Mucosa of rectum (tissue), 2 donors: ENCODE data around the gene KAZALD1.

ENCODE experiments used
- H3K27ac ChIP-seq, 2 donors: one replicate each; pipeline ENCODE4 v1.7.0; 2013; ENCODE audit warnings: inconsistent platforms in 2 of 2, low read depth in 2 of 2, low read length in 2 of 2
- H3K27me3 ChIP-seq, 2 donors: one replicate each; pipeline ENCODE4 v1.7.0; 2013; ENCODE audit warnings: low read length in 2 of 2; ENCODE audit not compliant: control insufficient read depth in 2 of 2, insufficient read depth in 2 of 2
- H3K36me3 ChIP-seq, 2 donors: one replicate each; pipeline ENCODE4 v1.7.0; 2013; ENCODE audit warnings: low read length in 2 of 2; ENCODE audit not compliant: control insufficient read depth in 2 of 2, insufficient read depth in 2 of 2
- H3K4me1 ChIP-seq, 2 donors: one replicate each; pipeline ENCODE4 v1.7.0; 2013; ENCODE audit warnings: low read length in 2 of 2, mild to moderate bottlenecking in 1 of 2; ENCODE audit not compliant: control insufficient read depth in 2 of 2, insufficient read depth in 2 of 2
- H3K4me3 ChIP-seq, 2 donors: one replicate each; pipeline ENCODE4 v1.7.0; 2013; ENCODE audit warnings: low read length in 2 of 2
- H3K9ac ChIP-seq, 2 donors: one replicate each; pipeline ENCODE4 v1.7.0; 2013; ENCODE audit warnings: low read length in 2 of 2, low read depth in 1 of 2, mild to moderate bottlenecking in 1 of 2
- H3K9me3 ChIP-seq, 2 donors: one replicate each; pipeline ENCODE4 v1.7.0; 2013; ENCODE audit warnings: low read length in 2 of 2; ENCODE audit not compliant: control insufficient read depth in 2 of 2
- donor health status: healthy.
- donor health status: Normal muscosa, but diverticular disease.

KAZALD1 gene

DNA sequence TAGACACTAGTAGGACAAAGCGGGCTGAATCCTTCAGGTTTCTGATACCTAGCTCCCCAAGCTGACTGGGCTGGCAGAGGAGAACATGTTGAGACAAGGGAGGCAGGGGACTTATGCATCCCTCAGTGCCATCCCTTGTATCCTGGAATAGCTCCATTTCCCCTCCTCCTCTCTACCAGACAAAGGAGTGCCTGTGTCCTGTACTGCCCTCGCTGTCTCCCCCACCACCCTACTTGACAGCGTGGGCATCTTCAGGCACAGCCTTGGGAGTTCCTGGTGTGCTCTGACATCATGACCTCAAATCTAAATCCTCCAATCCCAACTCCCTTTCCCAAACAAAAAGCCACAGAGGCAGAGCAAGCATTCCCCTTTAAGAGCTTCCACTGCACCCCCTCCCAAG is 21.7 kb upstream of the KAZALD1 start:
- H3K36me3 ChIP-seq, result peaks cover 21 to 37% of the 10 kb centered on the region in 2 donors
- no peak overlapping the region for H3K9ac ChIP-seq
- peaks cover 20 to 23% of the 10 kb centered on the region in 2 donors for H3K4me1 ChIP-seq
- no peak overlapping the region for H3K27ac ChIP-seq
- no peak overlapping the region for H3K4me3 ChIP-seq
- no peaks in the 10 kb centered on the region for H3K9me3 ChIP-seq
- H3K27me3 ChIP-seq, result no peaks in the 10 kb centered on the region

DNA sequence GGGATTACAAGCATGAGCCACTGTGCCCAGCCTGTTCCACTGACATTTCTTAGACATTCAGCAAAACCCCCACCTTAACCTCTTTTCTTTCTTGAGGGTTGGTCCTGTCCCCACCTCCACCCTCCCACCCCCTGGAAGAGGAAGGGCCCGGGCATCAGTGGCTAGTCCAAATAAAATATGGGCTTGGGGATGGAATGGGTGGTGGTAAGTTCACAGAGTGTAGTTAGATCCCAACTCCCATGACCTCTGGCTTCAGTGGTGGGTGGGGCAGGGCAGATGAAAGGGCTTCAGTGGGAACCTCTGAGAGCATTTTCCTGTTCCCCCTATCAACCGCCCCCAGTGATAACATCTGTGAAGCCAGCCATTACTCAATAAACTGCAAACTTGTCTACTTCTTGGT is 20.9 kb upstream of the KAZALD1 start:
- no peak overlapping the region for H3K27ac ChIP-seq

DNA sequence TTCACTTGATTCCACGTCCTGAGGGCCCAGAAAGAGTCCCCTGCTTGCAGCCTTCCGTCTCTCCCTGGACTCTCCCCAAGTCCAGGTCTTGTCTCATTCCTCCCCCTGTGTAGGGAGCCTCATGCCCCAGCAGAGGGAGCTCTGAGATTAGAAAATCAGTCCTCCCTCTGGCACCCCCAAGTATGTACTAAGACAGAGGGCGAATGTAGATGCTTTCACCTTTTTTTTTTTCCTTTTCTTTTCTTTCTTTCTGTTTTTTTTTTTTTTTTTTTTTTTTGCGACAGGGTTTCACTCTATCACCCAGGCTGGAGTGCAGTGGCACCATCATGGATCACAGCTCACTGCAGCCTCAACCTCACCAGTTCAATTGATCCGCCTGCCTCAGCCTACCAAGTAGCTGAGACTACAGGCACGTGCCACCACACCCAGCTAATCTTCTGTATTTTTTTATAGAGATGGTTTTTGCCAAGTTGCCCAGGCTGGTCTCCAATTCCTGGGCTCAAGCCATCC is 20.5 kb upstream of the KAZALD1 start:
- Histone ChIP-seq H3K4me3 (no peak overlapping the region), H3K4me1 (peaks cover 20 to 23% of the 10 kb centered on the region in 2 donors), H3K9me3 (no peaks in the 10 kb centered on the region), H3K27ac (peak overlapping the region in 1 of 2 donors; percentile 11), H3K9ac (no peak overlapping the region), H3K27me3 (no peaks in the 10 kb centered on the region), H3K36me3 (peaks cover 16 to 28% of the 10 kb centered on the region in 2 donors)

More for the DNA sequence above, 20.9 kb upstream of the KAZALD1 start:
- Histone ChIP-seq H3K9me3 (no peaks in the 10 kb centered on the region), H3K4me1 (peaks cover 20 to 23% of the 10 kb centered on the region in 2 donors), H3K4me3 (no peak overlapping the region), H3K27me3 (no peaks in the 10 kb centered on the region), H3K36me3 (peaks cover 19 to 31% of the 10 kb centered on the region in 2 donors), H3K9ac (no peak overlapping the region)

DNA sequence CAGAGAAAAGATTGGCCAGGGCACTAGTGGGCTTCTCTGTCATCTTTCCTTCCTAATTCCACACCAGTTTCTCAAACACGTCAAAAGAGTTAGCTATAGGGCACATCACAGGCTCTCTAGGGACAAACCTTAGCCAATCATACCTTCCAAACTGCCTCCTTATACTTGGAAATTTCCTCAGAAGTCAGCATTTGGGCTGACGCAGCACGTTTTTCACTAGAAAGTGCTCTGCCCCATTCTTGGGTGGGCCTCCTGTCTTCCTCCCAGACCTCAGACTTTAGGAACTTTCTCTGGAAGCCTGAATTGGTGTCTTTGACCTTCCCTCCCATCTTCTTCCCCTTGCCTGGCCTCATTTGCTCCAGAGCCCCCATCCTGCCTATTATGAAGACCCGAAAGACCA is 19.7 kb upstream of the KAZALD1 start:
- Histone ChIP-seq H3K4me1 (peaks cover 20 to 23% of the 10 kb centered on the region in 2 donors), H3K27ac (peak overlapping the region; percentile 96), H3K36me3 (peaks cover 10 to 21% of the 10 kb centered on the region in 2 donors), H3K9ac (peak overlapping the region; percentile 84 to 85), H3K4me3 (peak overlapping the region; percentile 84 to 88), H3K9me3 (no peaks in the 10 kb centered on the region), H3K27me3 (no peaks in the 10 kb centered on the region)

DNA sequence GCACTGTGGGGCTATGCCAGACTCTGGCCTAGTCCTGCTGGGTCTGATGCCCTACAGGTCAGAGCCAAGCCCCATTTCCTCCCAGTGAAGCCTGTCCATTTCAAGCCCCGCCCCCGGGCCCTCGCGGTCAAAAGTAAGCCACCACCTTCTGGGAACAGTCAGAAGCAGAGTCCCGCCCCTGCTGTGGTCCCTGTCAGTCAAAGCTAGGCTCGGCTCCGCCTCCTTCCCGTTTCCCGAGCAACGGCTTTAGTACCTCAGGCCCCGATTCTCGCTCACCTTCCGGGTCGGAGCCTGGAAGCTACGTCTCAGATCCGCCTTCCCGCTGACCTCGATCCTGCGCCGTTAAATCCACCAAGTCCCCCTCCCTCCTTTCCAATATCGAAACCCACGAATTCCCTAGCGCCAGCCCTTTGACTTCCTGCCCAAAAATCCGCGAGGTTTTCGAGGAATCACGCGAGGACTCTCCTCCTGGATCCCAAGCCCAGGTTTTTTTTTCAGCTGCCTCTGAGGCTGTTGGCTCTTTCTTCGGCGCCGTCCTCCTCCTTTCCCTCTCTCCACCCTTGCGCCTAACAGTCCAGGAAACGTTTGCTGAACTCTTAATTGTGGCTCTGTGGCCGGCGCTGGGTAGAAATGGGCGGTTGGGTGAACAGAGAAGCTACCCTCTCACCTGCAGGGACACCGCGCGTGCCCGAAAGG is 19.0 kb upstream of the KAZALD1 start:
- no peaks in the 10 kb centered on the region for H3K9me3 ChIP-seq
- H3K4me1 ChIP-seq, result peaks cover 20 to 23% of the 10 kb centered on the region in 2 donors
- peak overlapping the region; percentile 84 to 85 for H3K9ac ChIP-seq
- peak overlapping the region; percentile 84 to 88 for H3K4me3 ChIP-seq
- peaks cover 2 to 4% of the 10 kb centered on the region in 2 donors for H3K27me3 ChIP-seq
- peak overlapping the region; percentile 96 for H3K27ac ChIP-seq
- peaks cover 3 to 14% of the 10 kb centered on the region in 2 donors for H3K36me3 ChIP-seq

DNA sequence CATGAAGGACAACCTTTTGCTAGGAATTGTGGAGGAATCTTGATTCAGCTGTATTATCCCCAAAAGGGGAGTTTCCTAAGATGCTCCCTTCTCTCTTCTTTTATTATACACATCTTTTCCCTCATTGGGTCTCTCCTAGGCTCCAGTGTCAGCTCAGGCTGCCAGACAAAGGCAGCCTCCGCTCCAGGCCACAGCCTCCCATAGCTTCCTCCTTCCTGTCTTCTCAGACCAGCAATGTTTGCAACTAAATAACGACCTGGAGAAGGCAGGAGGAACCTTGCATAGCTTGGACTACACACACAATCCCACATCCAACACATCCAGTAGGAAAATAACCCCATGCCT is 18.5 kb upstream of the KAZALD1 start:
- peak overlapping the region; percentile 84 to 88 for H3K4me3 ChIP-seq
- peak overlapping the region; percentile 84 to 85 for H3K9ac ChIP-seq
- peaks cover 5 to 6% of the 10 kb centered on the region in 2 donors for H3K27me3 ChIP-seq
- peaks cover 19 to 20% of the 10 kb centered on the region in 2 donors for H3K4me1 ChIP-seq
- peak overlapping the region; percentile 96 for H3K27ac ChIP-seq
- peaks cover 0 to 8% of the 10 kb centered on the region in 2 donors for H3K36me3 ChIP-seq
- no peaks in the 10 kb centered on the region for H3K9me3 ChIP-seq

DNA sequence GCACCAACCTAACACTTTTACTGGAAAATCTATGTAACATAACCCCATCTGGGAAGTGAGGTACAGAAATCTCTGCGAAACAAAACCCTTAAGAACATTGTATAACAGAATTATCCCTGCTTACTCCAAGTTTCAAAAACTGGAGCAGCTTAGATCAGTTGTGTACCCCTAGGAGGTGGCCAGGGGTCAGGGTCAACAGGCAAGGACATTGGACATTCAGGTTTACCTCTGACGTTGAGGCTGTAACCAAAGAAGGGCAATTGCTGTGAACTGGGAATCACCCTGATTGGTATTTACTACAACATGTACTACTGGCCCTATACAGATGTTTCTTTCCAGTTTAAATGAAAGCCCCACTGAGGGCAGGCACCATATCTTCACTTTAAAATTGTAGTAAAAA is 17.7 kb upstream of the KAZALD1 start:
- H3K27ac ChIP-seq, result peak overlapping the region; percentile 96
- peaks cover 0 to 5% of the 10 kb centered on the region in 2 donors for H3K36me3 ChIP-seq
- no peak overlapping the region for H3K4me3 ChIP-seq
- H3K27me3 ChIP-seq, result peaks cover 12 to 13% of the 10 kb centered on the region in 2 donors
- H3K9ac ChIP-seq, result no peak overlapping the region
- H3K4me1 ChIP-seq, result peaks cover 19 to 20% of the 10 kb centered on the region in 2 donors
- no peaks in the 10 kb centered on the region for H3K9me3 ChIP-seq

DNA sequence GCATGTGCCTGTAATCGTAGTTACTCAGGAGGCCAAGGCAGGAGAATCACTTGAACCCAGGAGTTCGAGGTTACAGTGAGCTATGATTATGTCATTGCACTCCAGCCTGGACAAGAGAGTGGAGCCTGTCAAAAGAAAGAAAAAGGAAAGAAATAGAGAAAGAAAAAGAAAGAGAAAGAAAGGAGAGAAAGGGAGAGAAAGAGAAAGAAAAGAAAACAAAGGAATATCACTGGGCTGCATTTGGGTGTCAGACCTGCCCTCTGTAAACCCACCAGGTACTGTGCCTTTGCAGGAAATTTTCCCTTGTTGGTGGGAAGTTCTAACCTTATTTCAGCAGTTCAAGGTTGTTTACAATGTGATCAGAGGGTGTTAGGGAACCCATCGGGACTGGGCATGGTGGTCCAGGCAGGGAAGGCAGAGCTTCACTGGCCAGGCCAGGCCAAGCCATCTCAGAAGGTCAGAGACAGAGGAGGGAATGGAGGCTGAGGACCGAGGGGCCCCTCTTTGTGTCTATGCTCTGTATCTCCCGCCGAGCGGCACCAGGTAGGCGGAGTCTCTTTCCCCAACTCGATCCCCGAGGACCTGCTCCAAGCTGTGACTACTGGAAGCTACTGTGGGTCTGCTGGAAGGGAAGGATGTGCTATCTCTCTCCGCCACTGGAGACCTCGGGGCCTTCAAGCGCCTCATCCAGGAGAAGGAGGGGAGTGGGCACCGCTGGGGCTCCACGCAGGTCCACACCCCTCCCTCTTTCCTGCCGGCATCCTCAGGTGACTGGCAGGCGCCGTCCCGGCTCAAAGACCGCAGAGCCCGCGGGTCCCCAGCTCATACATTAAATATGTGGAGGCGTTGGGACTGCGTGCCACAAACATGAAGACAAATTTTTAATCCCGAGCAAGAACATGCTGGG is 15.2 kb upstream of the KAZALD1 start:
- no peaks in the 10 kb centered on the region for H3K36me3 ChIP-seq
- H3K27me3 ChIP-seq, result peaks cover 20 to 21% of the 10 kb centered on the region in 2 donors
- H3K4me1 ChIP-seq, result peaks cover 19 to 20% of the 10 kb centered on the region in 2 donors
- H3K27ac ChIP-seq, result no peak overlapping the region
- H3K4me3 ChIP-seq, result no peak overlapping the region
- H3K9ac ChIP-seq, result no peak overlapping the region
- H3K9me3 ChIP-seq, result no peaks in the 10 kb centered on the region

DNA sequence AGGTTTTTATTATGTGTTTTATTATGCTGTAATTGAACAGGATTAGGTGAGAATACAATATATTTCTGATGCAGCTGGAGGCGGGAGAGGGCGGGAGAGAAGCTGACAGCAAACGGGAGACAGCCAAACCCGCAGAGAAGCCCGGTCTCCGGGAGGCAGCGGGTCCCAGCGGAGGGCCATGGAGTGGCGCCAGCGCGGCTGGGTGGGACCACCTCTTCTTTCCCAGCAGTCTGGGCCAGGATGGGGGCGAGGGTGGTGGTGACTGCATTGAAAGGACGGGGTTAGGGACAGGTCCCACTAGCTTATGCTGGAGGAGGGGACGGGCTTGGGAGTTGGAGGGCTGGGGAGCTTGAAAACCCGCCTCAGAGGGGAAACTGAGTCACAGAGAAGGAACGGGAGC is 14.5 kb upstream of the KAZALD1 start:
- Histone ChIP-seq H3K27me3 (peaks cover 20 to 21% of the 10 kb centered on the region in 2 donors), H3K9me3 (no peaks in the 10 kb centered on the region), H3K9ac (no peak overlapping the region), H3K27ac (no peak overlapping the region), H3K4me1 (peaks cover 13 to 17% of the 10 kb centered on the region in 2 donors), H3K36me3 (no peaks in the 10 kb centered on the region), H3K4me3 (no peak overlapping the region)
